Fibroblast of pulmonary artery (primary cell): ENCODE data around the gene SESTD1.
"Not testable (repeated sequence)": the region's sequence is repeated elsewhere in the genome, so short reads cannot be mapped to it uniquely, and the experiment has no call there.

Experiments used
- DNase-seq: peaks from one replicate; pipeline ENCODE4 v3.0.0-alpha.2; 2010; ENCODE audit warnings: low read depth
- H3K4me3 ChIP-seq: replicated peaks from 2 replicates; pipeline ENCODE4 v1.5.1; 2011; ENCODE audit warnings: low read depth, mild to moderate bottlenecking, control low read depth, low read length, moderate library complexity
- CTCF ChIP-seq: IDR thresholded peaks from 2 replicates; pipeline ENCODE4 v1.5.1; 2011; ENCODE audit warnings: mild to moderate bottlenecking, control low read depth, low read length, inconsistent platforms; ENCODE audit errors: missing control alignments

Gene SESTD1

GRCh38 chr2:179207047-179207446 is 57.6 kb downstream of the SESTD1 start:
- H3K4me3 ChIP-seq = no peak overlapping the region
- DNase-seq = no peak
- no peak for TF ChIP-seq CTCF

GRCh38 chr2:179201869-179202268 is 62.8 kb downstream of the SESTD1 start:
- H3K4me3 ChIP-seq = no peak overlapping the region
- TF ChIP-seq CTCF = no peak
- peak; percentile 33 for DNase-seq

GRCh38 chr2:179195926-179196590 is 68.6 kb downstream of the SESTD1 start:
- H3K4me3 ChIP-seq, DNase-seq: not testable (repeated sequence)

GRCh38 chr2:179195141-179195540 is 69.5 kb downstream of the SESTD1 start:
- H3K4me3 ChIP-seq = no peak overlapping the region
- no peak for TF ChIP-seq CTCF
- DNase-seq = no peak

- no peak overlapping the region for H3K4me3 ChIP-seq
- no peak for TF ChIP-seq CTCF
- no peak for DNase-seq
These were observed 70.8 kb downstream of the SESTD1 start for GRCh38 chr2:179193759-179194394.

GRCh38 chr2:179191110-179191509 is 73.5 kb downstream of the SESTD1 start:
- no peak for TF ChIP-seq CTCF
- no peak for DNase-seq

GRCh38 chr2:179186126-179186525 is 78.5 kb downstream of the SESTD1 start:
- no peak for TF ChIP-seq CTCF
- H3K4me3 ChIP-seq = no peak overlapping the region
- peak; percentile 49 for DNase-seq

More at GRCh38 chr2:179191110-179191509, 73.5 kb downstream of the SESTD1 start:
- H3K4me3 ChIP-seq = no peak overlapping the region
